GM12878 (cell line): ENCODE measurements around the gene TAPBPL. TPM values are rescaled to one million over a fixed set of nuclear protein-coding genes. Genes with fewer than 3 reads are reported as not detected.

Source experiments
- ATAC-seq: fragments of 200-7000 bp; cut with Tn5 transposase; 3 replicates; pipeline ENCODE4 v1.9.1; 2020; ENCODE audit warnings: mild to moderate bottlenecking, moderate library complexity
- BruUV-seq: library from RNA; stranded (reverse); fragments of 400-500 nt; replicated peaks from 2 replicates; lab custom pipeline; 2021; lab: Mats Ljungman, UMichigan
- CTCF ChIA-PET: fragments of 300-600 bp; sonication (Branson Sonifier 250); formaldehyde crosslinking; extraction: SDS; loops from one replicate; lab custom pipeline; 2021; ENCODE audit warnings: inconsistent platforms; lab: Yijun Ruan, JAX
- POLR2A ChIA-PET: fragments of 350-600 bp; formaldehyde crosslinking; extraction: SDS; loops from one replicate; lab custom pipeline; 2021; ENCODE audit warnings: inconsistent platforms; lab: Charles Lee
- RAD21 ChIA-PET: fragments of 300-600 bp; sonication (Branson Sonifier 250); formaldehyde crosslinking; loops from one replicate; lab custom pipeline; 2023; ENCODE audit warnings: antibody characterized with exemption; ENCODE audit not compliant: unreplicated experiment; lab: Charles Lee
- SMC1A ChIA-PET: fragments of 300-600 bp; sonication (Branson Sonifier 250); formaldehyde crosslinking; loops from one replicate; lab custom pipeline; 2023; ENCODE audit not compliant: unreplicated experiment, uncharacterized antibody; lab: Charles Lee
- DNase-seq: peaks from one replicate; pipeline ENCODE4 v3.0.0-alpha.2; 2011; ENCODE audit warnings: low read depth, low spot score
- FAIRE-seq: peaks from 3 replicates; lab custom pipeline; 2011; peaks lifted over from hg19 to GRCh38; lab: Jason Lieb, UNC
- H2AFZ ChIP-seq: 2 replicates; pipeline ENCODE4 v1.6.0; 2011; ENCODE audit warnings: low read depth, low read length, control low read depth; ENCODE audit not compliant: control insufficient read depth
- H3K27ac ChIP-seq: 2 replicates; pipeline ENCODE4 v1.5.1; 2011; ENCODE audit warnings: control low read depth; ENCODE audit not compliant: control insufficient read depth, insufficient read depth
- H3K27me3 ChIP-seq, 2 experiments: replicated peaks in 1 of 2; 2 replicates each; pipeline versions ENCODE4 v1.6.0 to v1.6.1; 2011; ENCODE audit warnings: low read length in 1 of 2; ENCODE audit not compliant: control insufficient read depth in 2 of 2, insufficient read depth in 2 of 2
- H3K36me3 ChIP-seq, 2 experiments: 2 replicates each; pipeline ENCODE4 v1.5.1; 2011; ENCODE audit warnings: low read length in 1 of 2; ENCODE audit not compliant: control insufficient read depth in 2 of 2, insufficient read depth in 2 of 2
- H3K4me1 ChIP-seq: 2 replicates; pipeline ENCODE4 v1.6.1; 2011; ENCODE audit warnings: mild to moderate bottlenecking, low read length, moderate library complexity, mixed read lengths; ENCODE audit not compliant: control insufficient read depth, insufficient read depth
- H3K4me2 ChIP-seq: 2 replicates; pipeline ENCODE4 v1.6.0; 2011; ENCODE audit warnings: control low read depth; ENCODE audit not compliant: control insufficient read depth, insufficient read depth
- H3K4me3 ChIP-seq: fragments of 200-600 bp; sonication (generic); 2 replicates; pipeline ENCODE4 v1.5.1; 2016
- H3K79me2 ChIP-seq: 2 replicates; pipeline ENCODE4 v1.6.0; 2011; ENCODE audit warnings: low read length; ENCODE audit not compliant: control insufficient read depth, insufficient read depth
- H3K9ac ChIP-seq: 2 replicates; pipeline ENCODE4 v1.8.0; 2011; ENCODE audit warnings: low read length, control low read depth, mixed read lengths; ENCODE audit not compliant: control insufficient read depth, insufficient read depth
- H3K9me3 ChIP-seq: replicated peaks from 3 replicates; pipeline ENCODE4 v1.5.1; 2011; ENCODE audit warnings: mild to moderate bottlenecking, low read length; ENCODE audit not compliant: control insufficient read depth, insufficient read depth
- H4K20me1 ChIP-seq: 2 replicates; pipeline ENCODE4 v1.6.0; 2011; ENCODE audit not compliant: control insufficient read depth, insufficient read depth
- CBX5 ChIP-seq: sonication (generic); IDR thresholded peaks from 2 replicates; pipeline ENCODE4 v1.6.1; 2016; ENCODE audit warnings: low read depth, moderate library complexity, mild to moderate bottlenecking, inconsistent platforms
- ELK1 ChIP-seq: IDR thresholded peaks from 2 replicates; pipeline ENCODE4 v1.6.1; 2012; ENCODE audit warnings: low read depth, low read length, improper control_type of control experiment
- ESRRA ChIP-seq: IDR thresholded peaks from 2 replicates; pipeline ENCODE4 v1.6.1; 2012; ENCODE audit warnings: mild to moderate bottlenecking, low read length, improper control_type of control experiment
- ETV6 ChIP-seq, 2 experiments: fragments of 450-650 bp in 1 of 2; IDR thresholded peaks in 1 of 2; conservative IDR thresholded peaks in 1 of 2; 2 replicates each; pipeline ENCODE4 v1.6.1; 2014; ENCODE audit warnings: antibody characterized with exemption in 1 of 2, borderline replicate concordance in 1 of 2, low read depth in 1 of 2, mild to moderate bottlenecking in 1 of 2, moderate library complexity in 1 of 2
- GABPA ChIP-seq: IDR thresholded peaks from 2 replicates; pipeline ENCODE4 v1.6.1; 2014; ENCODE audit warnings: antibody characterized with exemption, low read depth, mild to moderate bottlenecking, inconsistent platforms
- HCFC1 ChIP-seq: fragments of 150-350 bp; IDR thresholded peaks from 2 replicates; pipeline ENCODE4 v1.6.1; 2014; ENCODE audit warnings: low read length
- IRF5 ChIP-seq: fragments of 450-650 bp; IDR thresholded peaks from 2 replicates; pipeline ENCODE4 v1.6.1; 2017; ENCODE audit warnings: borderline replicate concordance
- MAX ChIP-seq: IDR thresholded peaks from 2 replicates; pipeline ENCODE4 v1.6.1; 2012; ENCODE audit warnings: low read depth, low read length, improper control_type of control experiment
- PKNOX1 ChIP-seq: fragments of 450-650 bp; IDR thresholded peaks from 2 replicates; pipeline ENCODE4 v1.6.1; 2016; ENCODE audit warnings: mild to moderate bottlenecking
- PML ChIP-seq: IDR thresholded peaks from 2 replicates; pipeline ENCODE4 v1.6.1; 2012; ENCODE audit warnings: low read length, inconsistent platforms
- POLR2A ChIP-seq: IDR thresholded peaks from 2 replicates; pipeline ENCODE4 v1.6.1; 2011; ENCODE audit warnings: low read depth, mild to moderate bottlenecking, low read length
- RAD51 ChIP-seq: fragments of 450-650 bp; IDR thresholded peaks from 2 replicates; pipeline ENCODE4 v1.6.1; 2016; ENCODE audit warnings: moderate library complexity, mild to moderate bottlenecking, inconsistent platforms
- RUNX3 ChIP-seq: IDR thresholded peaks from 2 replicates; pipeline ENCODE4 v1.6.1; 2012; ENCODE audit warnings: low read length, inconsistent platforms
- ZNF207 ChIP-seq: fragments of 450-650 bp; IDR thresholded peaks from 2 replicates; pipeline ENCODE4 v1.6.1; 2014; ENCODE audit warnings: antibody characterized with exemption, mild to moderate bottlenecking, borderline replicate concordance
- ZNF274 ChIP-seq: IDR thresholded peaks from one replicate; pipeline ENCODE4 v1.8.0; 2011; ENCODE audit not compliant: insufficient read length, insufficient read depth
- ZNF622 ChIP-seq: fragments of 450-650 bp; IDR thresholded peaks from 2 replicates; pipeline ENCODE4 v1.6.1; 2017; ENCODE audit warnings: mild to moderate bottlenecking, inconsistent platforms
- WGBS: methylation state at CpG from one replicate; pipeline ENCODE4 v1.1.6; 2016; ENCODE audit warnings: low lambda C conversion rate; ENCODE audit not compliant: insufficient replicate concordance, insufficient coverage; ENCODE audit errors: missing lambda C conversion rate; 5-methylcytosine and 5-hydroxymethylcytosine counted together
- in situ Hi-C: fragments of 300-500 bp; cut with MboI; formaldehyde crosslinking; loops from 9 replicates; pipeline ENCODE4 v1.14.3; 2018; ENCODE audit warnings: mixed read lengths
- intact Hi-C: fragments of 100-400 bp; cut with micrococcal nuclease; formaldehyde crosslinking; loops from one replicate; pipeline ENCODE4 v1.14.2; 2022; ENCODE audit not compliant: unreplicated experiment
- polyA plus RNA-seq, 11 experiments: library from polyadenylated mRNA; depleted of rRNA in 4 of 11; unstranded in 6 of 11; stranded (reverse) in 5 of 11; fragments of >200 nt; fragmentation: Nextera tagmentation in 4 of 11; fragmentation: Illumina TruSeq in 1 of 11; extraction: Ambion mirVana in 4 of 11; extraction: Trizol in 1 of 11; gene quantifications; 1 replicate in 1 of 11; 2 replicates in 10 of 11; pipeline versions ENCODE4 v1.2.1 to v1.2.3, GENCODE V29; 2011 to 2016; ENCODE audit warnings: inconsistent platforms in 2 of 11, missing spikeins in 2 of 11, low read depth in 1 of 11
- total RNA-seq, 4 experiments: library from RNA; depleted of rRNA in 3 of 4; stranded (reverse); fragments of >200 nt in 3 of 4; fragmentation: Illumina TruSeq in 1 of 4; extraction: Trizol in 1 of 4; gene quantifications; 2 replicates each; pipeline versions ENCODE4 v1.2.1 to v1.2.3, GENCODE V29; 2013 to 2021

The TAPBPL gene
- total and polyA plus RNA-seq, 10 of the 15 experiments (the other 5 are each of a cell fraction or from before 2014, with no cell fraction given): 12.4 to 45.0 (median 29.9) TPM

- no peak for TF ChIP-seq IRF5
- no peak for TF ChIP-seq ZNF207
Observed at GRCh38 chr12:6459004-6459337, 7.1 kb downstream of the TAPBPL start (continued).

GRCh38 chr12:6460751-6461371 lies 9.0 kb downstream of the TAPBPL start:
- H3K9me3 ChIP-seq: no peaks in the 10 kb centered on the region
- in situ Hi-C loops (loop anchor here (5.0 kb wide), 1 partner anchor 34 kb away; no protein-coding TSS in a partner anchor), intact Hi-C loops (no loop called here)
- H3K27me3 ChIP-seq: no peaks in the 10 kb centered on the region
- peaks cover 48% of the 10 kb centered on the region for H3K4me1 ChIP-seq
- RAD21 ChIA-PET: interaction anchor here (0.8 to 8.8 kb wide), 12 partner anchors 10 to 137 kb away, joined by 3 to 319 read pairs (median 9); partner anchors contain the start of genes CD27, MRPL51, TAPBPL and VAMP1
- SMC1A ChIA-PET: interaction anchor here (1.0 to 8.7 kb wide), 16 partner anchors 9 to 135 kb away, joined by 3 to 169 read pairs (median 4); partner anchors contain the start of genes CD27, GAPDH, MRPL51 and TAPBPL
- CTCF ChIA-PET: interaction anchor here (0.9 to 7.3 kb wide), 13 partner anchors 9 to 473 kb away, joined by 3 to 147 read pairs (median 15); partner anchors contain the start of genes CD27, TAPBPL and VAMP1
- H3K36me3 ChIP-seq: peaks cover 36 to 42% of the 10 kb centered on the region in 2 experiments
- peak; percentile 59 for FAIRE-seq
- peak overlapping the region; percentile 64 for H3K9ac ChIP-seq
- ATAC-seq: peak; percentile 36
- peak; percentile 59 for DNase-seq
- no peaks in the 10 kb centered on the region for H4K20me1 ChIP-seq
- BruUV-seq: no TSS peak
- no peak overlapping the region for H2AFZ ChIP-seq
- peak overlapping the region; percentile 33 for H3K4me3 ChIP-seq
- peak overlapping the region; percentile 89 for H3K27ac ChIP-seq
- POLR2A ChIA-PET: interaction anchor here (0.6 to 10.3 kb wide), 16 partner anchors 9 to 464 kb away, joined by 3 to 384 read pairs (median 6); partner anchors contain the start of genes CD27, GAPDH, MRPL51 and TAPBPL
- peak overlapping the region; percentile 73 for H3K4me2 ChIP-seq
- H3K79me2 ChIP-seq: peaks cover 53% of the 10 kb centered on the region
- WGBS: 27% methylated on average over 10 of the region's 10 CpGs
- no peak for TF ChIP-seq HCFC1
- peak; percentile 57; the same call in 1 of the 2 replicates for TF ChIP-seq PKNOX1
- TF ChIP-seq MAX: no peak
- peak; percentile 66 for TF ChIP-seq POLR2A
- no peak for TF ChIP-seq ELK1
- TF ChIP-seq ZNF274: no peak
- no peak for TF ChIP-seq CBX5
- TF ChIP-seq GABPA: no peak
- TF ChIP-seq PML: peak; percentile 44; the same call in 1 of the 2 replicates
- no peak for TF ChIP-seq ESRRA
- no peak for TF ChIP-seq ZNF622
- no peak for TF ChIP-seq ETV6 (conservative IDR thresholded peaks at IDR 0.05 in 1 of 2, IDR thresholded peaks at IDR 0.05 in 1 of 2; ENCODE audit: borderline replicate concordance in 1 of 2, low read depth in 1 of 2)
- peak; percentile 18; the same call in 1 of the 2 replicates for TF ChIP-seq RUNX3
- peak; percentile 78 for TF ChIP-seq RAD51
